HepG2 (cell line): ENCODE data around the gene IGLON5. TPM values are rescaled to one million over a fixed set of nuclear protein-coding genes. Genes with fewer than 3 reads are reported as not detected.

Experiments used
- CHCHD3 ChIP-seq: sonication (generic); formaldehyde crosslinking; IDR thresholded peaks from 2 replicates; pipeline ENCODE4 v1.8.0; 2022; ENCODE audit warnings: mild to moderate bottlenecking, missing genetic modification reagents, moderate library complexity
- DPF2 ChIP-seq: sonication (generic); formaldehyde crosslinking; IDR thresholded peaks from 2 replicates; pipeline ENCODE4 v1.4.0; 2020; ENCODE audit warnings: mild to moderate bottlenecking, low read depth, missing genetic modification reagents, borderline replicate concordance
- GATAD2A ChIP-seq: IDR thresholded peaks from 2 replicates; pipeline ENCODE4 v1.6.1; 2016
- GMEB1 ChIP-seq: sonication (generic); formaldehyde crosslinking; IDR thresholded peaks from 2 replicates; pipeline ENCODE4 v1.5.1; 2020; ENCODE audit warnings: missing genetic modification reagents, mild to moderate bottlenecking, borderline replicate concordance
- KDM2A ChIP-seq: sonication (generic); formaldehyde crosslinking; IDR thresholded peaks from 2 replicates; pipeline ENCODE4 v1.4.0; 2020; ENCODE audit warnings: low read depth, missing genetic modification reagents, borderline replicate concordance
- KDM3A ChIP-seq: IDR thresholded peaks from 2 replicates; pipeline ENCODE4 v1.6.1; 2018; ENCODE audit warnings: low read depth, missing compliant biosample characterization
- KLF11 ChIP-seq: IDR thresholded peaks from 2 replicates; pipeline ENCODE4 v1.6.1; 2016; ENCODE audit warnings: missing compliant biosample characterization
- MAX ChIP-seq: IDR thresholded peaks from 2 replicates; pipeline ENCODE4 v1.6.1; 2012; ENCODE audit warnings: inconsistent platforms
- MTERF4 ChIP-seq: sonication (generic); formaldehyde crosslinking; IDR thresholded peaks from 2 replicates; pipeline ENCODE4 v1.8.0; 2023; ENCODE audit warnings: mild to moderate bottlenecking, missing genetic modification reagents
- MYPOP ChIP-seq: sonication (generic); formaldehyde crosslinking; IDR thresholded peaks from 2 replicates; pipeline ENCODE4 v1.8.1; 2023; ENCODE audit warnings: mild to moderate bottlenecking, moderate library complexity, missing genetic modification reagents
- PAF1 ChIP-seq: IDR thresholded peaks from 2 replicates; pipeline ENCODE4 v1.6.1; 2016; ENCODE audit warnings: missing genetic modification reagents, missing compliant biosample characterization
- POGZ ChIP-seq: sonication (generic); formaldehyde crosslinking; IDR thresholded peaks from 2 replicates; pipeline ENCODE4 v1.4.0; 2020; ENCODE audit warnings: mild to moderate bottlenecking, missing genetic modification reagents
- POLR2G ChIP-seq: fragments of 200-400 bp; formaldehyde crosslinking; IDR thresholded peaks from 2 replicates; pipeline ENCODE4 v1.6.1; 2018; ENCODE audit warnings: mild to moderate bottlenecking, low read depth, low read length, moderate library complexity
- ZBTB42 ChIP-seq: sonication (generic); formaldehyde crosslinking; IDR thresholded peaks from 2 replicates; pipeline ENCODE4 v1.5.0; 2020; ENCODE audit warnings: mild to moderate bottlenecking, missing genetic modification reagents
- ZMYM3 ChIP-seq: sonication (generic); formaldehyde crosslinking; IDR thresholded peaks from 2 replicates; pipeline ENCODE4 v1.5.1; 2020; ENCODE audit warnings: mild to moderate bottlenecking, missing genetic modification reagents
- ZNF136 ChIP-seq: sonication (generic); formaldehyde crosslinking; IDR thresholded peaks from 2 replicates; pipeline ENCODE4 v1.8.1; 2022; ENCODE audit warnings: low read depth, mild to moderate bottlenecking, moderate library complexity, missing genetic modification reagents
- ZNF138 ChIP-seq: sonication (generic); formaldehyde crosslinking; IDR thresholded peaks from 2 replicates; pipeline ENCODE4 v1.5.0; 2020; ENCODE audit warnings: mild to moderate bottlenecking, low read depth, missing genetic modification reagents
- ZNF280B ChIP-seq: sonication (generic); formaldehyde crosslinking; IDR thresholded peaks from 2 replicates; pipeline ENCODE4 v1.5.0; 2020; ENCODE audit warnings: missing genetic modification reagents, mild to moderate bottlenecking, borderline replicate concordance
- ZNF513 ChIP-seq: sonication (generic); formaldehyde crosslinking; conservative IDR thresholded peaks from 2 replicates; pipeline ENCODE4 v1.5.0; 2020; ENCODE audit warnings: missing genetic modification reagents
- ZNF781 ChIP-seq: sonication (generic); formaldehyde crosslinking; IDR thresholded peaks from 2 replicates; pipeline ENCODE4 v1.5.1; 2020; ENCODE audit warnings: borderline replicate concordance, mild to moderate bottlenecking, missing genetic modification reagents; ENCODE audit errors: not compliant biosample characterization
- ZSCAN25 ChIP-seq: sonication (generic); formaldehyde crosslinking; IDR thresholded peaks from 2 replicates; pipeline ENCODE4 v1.8.0; 2022; ENCODE audit warnings: mild to moderate bottlenecking, missing genetic modification reagents
- polyA plus RNA-seq, 8 experiments: library from polyadenylated mRNA; depleted of rRNA in 3 of 8; stranded (reverse) in 7 of 8; unstranded in 1 of 8; fragments of >200 nt; fragmentation: Illumina TruSeq in 4 of 8; extraction: Trizol in 4 of 8; gene quantifications; 2 replicates each; pipeline versions ENCODE4 v1.2.1 to v1.2.3, GENCODE V29; 2011 to 2016; ENCODE audit warnings: low read depth in 4 of 8, missing spikeins in 1 of 8, mixed read lengths in 1 of 8; ENCODE audit not compliant: insufficient read depth in 1 of 8
- total RNA-seq, 5 experiments: library from RNA; depleted of rRNA; stranded (reverse); fragments of >200 nt; fragmentation: Illumina TruSeq; extraction: Trizol; gene quantifications; 2 replicates each; pipeline ENCODE4 v1.2.3, GENCODE V29; 2016; ENCODE audit warnings: low read depth in 1 of 5

The IGLON5 gene
- total and polyA plus RNA-seq, 2 of the 13 experiments (the other 11 are each of a cell fraction or from before 2014, with no cell fraction given): 0.04 to 5.7 TPM

- TF ChIP-seq POLR2G: peak; percentile 83
- TF ChIP-seq ZSCAN25 (CRISPR knock-in tag): peak; percentile 73
- TF ChIP-seq MYPOP: no peak; the same call in 1 of the 2 replicates
- TF ChIP-seq POGZ (CRISPR knock-in tag): peak; percentile 68; the same call in 1 of the 2 replicates
- TF ChIP-seq ZMYM3 (CRISPR knock-in tag): no peak
- no peak for TF ChIP-seq PAF1 (CRISPR knock-in tag)
- peak; percentile 67; the same call in 1 of the 2 replicates for TF ChIP-seq MTERF4 (CRISPR knock-in tag)
- TF ChIP-seq MAX: peak; percentile 76; the same call in 1 of the 2 replicates
- 0 out of 2 replicates have a peak, but pooled peaks have one; percentile 47 for TF ChIP-seq CHCHD3 (CRISPR knock-in tag)
- 0 out of 2 replicates have a peak, but pooled peaks have one; percentile 74 for TF ChIP-seq ZBTB42 (CRISPR knock-in tag)
- TF ChIP-seq DPF2 (CRISPR knock-in tag): 0 out of 2 replicates have a peak, but pooled peaks have one; percentile 46
- TF ChIP-seq KLF11 (CRISPR knock-in tag): no peak
- peak; percentile 91 for TF ChIP-seq KDM2A (CRISPR knock-in tag)
- TF ChIP-seq KDM3A (CRISPR knock-in tag): 0 out of 2 replicates have a peak, but pooled peaks have one; percentile 24
- no peak; the same call in 1 of the 2 replicates for TF ChIP-seq ZNF138
- TF ChIP-seq GMEB1 (CRISPR knock-in tag): 0 out of 2 replicates have a peak, but pooled peaks have one; percentile 67
- 0 out of 2 replicates have a peak, but pooled peaks have one; percentile 12 for TF ChIP-seq ZNF280B (CRISPR knock-in tag)
- no peak for TF ChIP-seq ZNF136
- TF ChIP-seq ZNF513 (CRISPR knock-in tag): no peak
- TF ChIP-seq ZNF781: peak; percentile 81
- peak; percentile 52; the same call in 1 of the 2 replicates for TF ChIP-seq GATAD2A (CRISPR knock-in tag)
Observed at GRCh38 chr19:51367565-51368365, 56.3 kb downstream of the IGLON5 start (continued).
